ENCODE measurements around the gene NCR2. TPM values are rescaled to one million over a fixed set of nuclear protein-coding genes. Genes with fewer than 3 reads are reported as not detected.

NCR2 gene
- total RNA-seq, 2 donors from 2014 or later, result not detected

- Histone ChIP-seq H3K9me3 (ENCODE audit: control insufficient read depth, low read length) (peaks cover 7% of the 10 kb centered on the region), H3K27me3 (ENCODE audit: control insufficient read depth, insufficient read depth, low read length, poor library complexity, severe bottlenecking) (peaks cover 28% of the 10 kb centered on the region), H3K36me3 (ENCODE audit: control insufficient read depth, insufficient read depth, low read length) (no peaks in the 10 kb centered on the region), H3K27ac (ENCODE audit: low read depth, low read length) (no peak overlapping the region), H3K4me3 (ENCODE audit: low read length) (no peak overlapping the region), H3K4me1 (ENCODE audit: control insufficient read depth, insufficient read depth, low read length) (no peaks in the 10 kb centered on the region), H3K9ac (ENCODE audit: extremely low read depth, low read length, poor library complexity, severe bottlenecking) (no peak overlapping the region)
- Mint-ChIP-seq H3K9me3 (peaks cover 14% of the 10 kb centered on the region), H3K27me3 (ENCODE audit: insufficient read depth) (peaks cover 57% of the 10 kb centered on the region), H3K27ac (no peak overlapping the region), H3K4me1 (no peaks in the 10 kb centered on the region), H3K36me3 (ENCODE audit: low read depth) (no peaks in the 10 kb centered on the region), H3K4me3 (no peak overlapping the region)
- no peak for DNase-seq
- 80 to 82% methylated on average over 7 to 9 of the region's 9 CpGs for WGBS, 2 experiments (ENCODE audit: insufficient coverage in 1 of 2, insufficient read length in 1 of 2)
- no peak for TF ChIP-seq CTCF (conservative IDR thresholded peaks at IDR 0.05)
These were observed 12.1 kb downstream of the NCR2 start for GRCh38 chr6:41347378-41348050.

GRCh38 chr6:41348934-41349333, 13.5 kb downstream of the NCR2 start:
- 80% methylated on average over 1 of the region's 2 CpGs; no CpG with 5 or more reads in 1 of the 2 experiments for WGBS, 2 experiments (ENCODE audit: insufficient coverage in 1 of 2, insufficient read length in 1 of 2)
- Mint-ChIP-seq H3K4me3 (no peak overlapping the region), H3K27me3 (ENCODE audit: insufficient read depth) (peaks cover 58% of the 10 kb centered on the region), H3K4me1 (no peaks in the 10 kb centered on the region), H3K9me3 (peaks cover 14% of the 10 kb centered on the region), H3K27ac (no peak overlapping the region), H3K36me3 (ENCODE audit: low read depth) (no peaks in the 10 kb centered on the region)
- H3K9me3 ChIP-seq (ENCODE audit: control insufficient read depth, low read length), result peaks cover 7% of the 10 kb centered on the region
- no peak overlapping the region for H3K4me3 ChIP-seq (ENCODE audit: low read length)
- H3K9ac ChIP-seq (ENCODE audit: extremely low read depth, low read length, poor library complexity, severe bottlenecking), result no peak overlapping the region
- no peak for DNase-seq
- no peaks in the 10 kb centered on the region for H3K4me1 ChIP-seq (ENCODE audit: control insufficient read depth, insufficient read depth, low read length)
- H3K36me3 ChIP-seq (ENCODE audit: control insufficient read depth, insufficient read depth, low read length), result no peaks in the 10 kb centered on the region
- peaks cover 28% of the 10 kb centered on the region for H3K27me3 ChIP-seq (ENCODE audit: control insufficient read depth, insufficient read depth, low read length, poor library complexity, severe bottlenecking)
- no peak overlapping the region for H3K27ac ChIP-seq (ENCODE audit: low read depth, low read length)
- no peak for TF ChIP-seq CTCF (conservative IDR thresholded peaks at IDR 0.05)

- H3K9ac ChIP-seq (ENCODE audit: extremely low read depth, low read length, poor library complexity, severe bottlenecking), result no peak overlapping the region
- no peak for TF ChIP-seq CTCF (conservative IDR thresholded peaks at IDR 0.05)
- no peak for DNase-seq
- H3K4me1 ChIP-seq (ENCODE audit: control insufficient read depth, insufficient read depth, low read length), result no peaks in the 10 kb centered on the region
- no peaks in the 10 kb centered on the region for H3K4me1 Mint-ChIP-seq
- no peak overlapping the region for H3K27ac Mint-ChIP-seq
- no peak overlapping the region for H3K27ac ChIP-seq (ENCODE audit: low read depth, low read length)
- peaks cover 56% of the 10 kb centered on the region for H3K27me3 Mint-ChIP-seq (ENCODE audit: insufficient read depth)
- peaks cover 40% of the 10 kb centered on the region for H3K27me3 ChIP-seq (ENCODE audit: control insufficient read depth, insufficient read depth, low read length, poor library complexity, severe bottlenecking)
- no peak overlapping the region for H3K4me3 Mint-ChIP-seq
- 82% methylated on average over 3 of the region's 3 CpGs; no CpG with 5 or more reads in 1 of the 2 experiments for WGBS, 2 experiments (ENCODE audit: insufficient coverage in 1 of 2, insufficient read length in 1 of 2)
- H3K9me3 ChIP-seq (ENCODE audit: control insufficient read depth, low read length), result peaks cover 7% of the 10 kb centered on the region
- no peaks in the 10 kb centered on the region for H3K36me3 Mint-ChIP-seq (ENCODE audit: low read depth)
- H3K9me3 Mint-ChIP-seq, result peaks cover 14% of the 10 kb centered on the region
- H3K36me3 ChIP-seq (ENCODE audit: control insufficient read depth, insufficient read depth, low read length), result no peaks in the 10 kb centered on the region
- H3K4me3 ChIP-seq (ENCODE audit: low read length), result no peak overlapping the region
These were observed 17.0 kb downstream of the NCR2 start for GRCh38 chr6:41352396-41352795.
